Astrocyte (in vitro differentiated cells and primary cell): ENCODE results near the gene MOSPD3. TPM values are rescaled to one million over a fixed set of nuclear protein-coding genes. Genes with fewer than 3 reads are reported as not detected.

Experiments used
- DNase-seq: peaks from one replicate; pipeline ENCODE4 v3.0.0-alpha.2; 2010; ENCODE audit warnings: low read depth
- FAIRE-seq: peaks from 2 replicates; lab custom pipeline; 2011; peaks lifted over from hg19 to GRCh38; lab: Jason Lieb, UNC
- H2AFZ ChIP-seq: 2 replicates; pipeline ENCODE4 v1.6.0; 2012; ENCODE audit warnings: low read depth, low read length, inconsistent platforms
- H3K27ac ChIP-seq: 2 replicates; pipeline ENCODE4 v1.5.1; 2011; ENCODE audit warnings: low read depth, low read length, inconsistent platforms
- H3K27me3 ChIP-seq: 2 replicates; pipeline ENCODE4 v1.6.0; 2011; ENCODE audit warnings: low read length, inconsistent platforms; ENCODE audit not compliant: insufficient read depth
- H3K36me3 ChIP-seq: 2 replicates; pipeline ENCODE4 v1.5.1; 2011; ENCODE audit warnings: low read length, inconsistent platforms; ENCODE audit not compliant: insufficient read depth
- H3K4me1 ChIP-seq: 2 replicates; pipeline ENCODE4 v1.5.1; 2011; ENCODE audit warnings: low read length, inconsistent platforms; ENCODE audit not compliant: insufficient read depth
- H3K4me2 ChIP-seq: 2 replicates; pipeline ENCODE4 v1.6.0; 2012; ENCODE audit warnings: low read length, inconsistent platforms
- H3K4me3 ChIP-seq: 2 replicates; pipeline ENCODE4 v1.5.1; 2011; ENCODE audit warnings: low read depth, mild to moderate bottlenecking, low read length, inconsistent platforms; ENCODE audit not compliant: insufficient read depth
- H3K79me2 ChIP-seq: 2 replicates; pipeline ENCODE4 v1.6.0; 2012; ENCODE audit warnings: mild to moderate bottlenecking, low read length, inconsistent platforms; ENCODE audit not compliant: insufficient read depth
- H3K9ac ChIP-seq: 2 replicates; pipeline ENCODE4 v1.6.0; 2012; ENCODE audit warnings: mild to moderate bottlenecking, low read length, inconsistent platforms
- H3K9me3 ChIP-seq: 2 replicates; pipeline ENCODE4 v1.5.1; 2012; ENCODE audit warnings: low read depth, mild to moderate bottlenecking, low read length, inconsistent platforms; ENCODE audit not compliant: insufficient read depth
- H4K20me1 ChIP-seq: 2 replicates; pipeline ENCODE4 v1.6.0; 2012; ENCODE audit warnings: low read length, inconsistent platforms; ENCODE audit not compliant: insufficient read depth
- H3K27ac Mint-ChIP-seq: one replicate; pipeline ENCODE4 v1.8.0; 2021; ENCODE audit warnings: mild to moderate bottlenecking, mixed read lengths; ENCODE audit not compliant: unreplicated experiment
- H3K27me3 Mint-ChIP-seq: one replicate; pipeline ENCODE4 v1.8.0; 2021; ENCODE audit warnings: low read depth, mixed read lengths; ENCODE audit not compliant: unreplicated experiment
- H3K36me3 Mint-ChIP-seq: one replicate; pipeline ENCODE4 v1.8.0; 2021; ENCODE audit warnings: low read depth, mixed read lengths; ENCODE audit not compliant: unreplicated experiment
- H3K4me1 Mint-ChIP-seq: one replicate; pipeline ENCODE4 v1.8.0; 2021; ENCODE audit warnings: low read depth, mixed read lengths; ENCODE audit not compliant: unreplicated experiment
- H3K4me3 Mint-ChIP-seq: one replicate; pipeline ENCODE4 v1.8.0; 2021; ENCODE audit warnings: mild to moderate bottlenecking, moderate library complexity, mixed read lengths; ENCODE audit not compliant: unreplicated experiment
- H3K9me3 Mint-ChIP-seq: one replicate; pipeline ENCODE4 v1.8.0; 2021; ENCODE audit warnings: mild to moderate bottlenecking, mixed read lengths; ENCODE audit not compliant: unreplicated experiment
- EZH2 ChIP-seq: IDR thresholded peaks from 2 replicates; pipeline ENCODE4 v1.6.1; 2012; ENCODE audit warnings: mild to moderate bottlenecking, low read length, inconsistent platforms; ENCODE audit not compliant: insufficient read depth
- total RNA-seq: library from RNA; stranded (reverse); gene quantifications from 2 replicates; pipeline ENCODE4 v1.2.1, GENCODE V29; 2021
- TF ChIP-seq, protein P1 (sequence below): IDR thresholded peaks from 2 replicates; pipeline ENCODE4 v1.5.1; 2011; ENCODE audit warnings: low read depth, mild to moderate bottlenecking, inconsistent platforms, low read length, moderate library complexity; ENCODE audit not compliant: insufficient read depth

The MOSPD3 gene
- total RNA-seq, 1 donor from 2014 or later: 18.8 TPM

DNA sequence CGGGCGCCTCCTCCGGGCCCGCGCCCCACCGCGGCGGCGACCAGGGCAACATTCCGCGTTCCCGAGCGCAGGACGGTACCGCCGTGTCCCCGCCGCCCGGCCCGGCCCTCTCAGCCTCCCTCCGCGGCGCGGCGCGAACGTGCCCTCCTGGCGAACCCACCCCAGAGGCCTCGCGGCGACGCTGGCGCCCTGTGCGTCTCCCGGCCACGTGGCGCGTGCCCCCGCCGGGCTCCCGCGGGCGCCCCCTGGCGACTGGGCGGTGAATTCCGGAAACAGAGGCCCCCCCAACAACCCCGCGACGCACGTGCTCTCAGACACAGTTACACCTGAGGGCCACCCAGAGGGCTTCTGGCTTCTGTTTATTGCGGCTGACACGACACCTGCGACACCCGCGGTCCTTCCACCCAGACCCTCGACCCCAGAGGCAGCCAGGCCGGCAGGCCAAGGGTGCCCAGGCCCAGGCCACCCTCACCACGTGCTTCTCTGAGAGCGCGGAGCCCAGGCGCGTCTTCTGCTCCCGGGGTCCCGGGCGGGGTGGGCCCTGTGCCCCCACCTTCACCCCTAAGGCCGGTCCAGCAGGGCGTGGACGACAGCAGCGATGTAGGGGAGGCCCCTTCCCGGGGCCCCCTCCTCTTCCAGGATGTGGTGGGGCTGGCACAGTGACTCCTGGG lies 38.5 kb upstream of the MOSPD3 start, which contains the start of gene SAP25:
SAP25 (minus strand) TSS at position 210 of the 671 bp plus-strand sequence; CDS start at position 52, 158 bp downstream.
- Mint-ChIP-seq H3K27ac (no peak within 1 kb of the TSS), H3K4me3 (no peak within 1 kb of the TSS), H3K27me3 (peaks cover 5% of the 10 kb centered on the region), H3K4me1 (peaks cover 6% of the 10 kb centered on the region), H3K36me3 (peaks cover 6% of the 10 kb centered on the region), H3K9me3 (no peaks in the 10 kb centered on the region)
- Histone ChIP-seq H3K79me2 (no peaks in the 10 kb centered on the region), H3K4me2 (no peak within 1 kb of the TSS), H4K20me1 (no peaks in the 10 kb centered on the region), H3K36me3 (no peaks in the 10 kb centered on the region), H3K27me3 (no peaks in the 10 kb centered on the region), H3K4me3 (no peak within 1 kb of the TSS), H3K27ac (no peak within 1 kb of the TSS), H3K4me1 (peaks cover 24% of the 10 kb centered on the region), H3K9me3 (no peaks in the 10 kb centered on the region), H3K9ac (no peak within 1 kb of the TSS), H2AFZ (no peak within 1 kb of the TSS)
- FAIRE-seq (no peak), DNase-seq (no peak)
- TF ChIP-seq EZH2: no peak
- TF ChIP-seq, protein P1, sequence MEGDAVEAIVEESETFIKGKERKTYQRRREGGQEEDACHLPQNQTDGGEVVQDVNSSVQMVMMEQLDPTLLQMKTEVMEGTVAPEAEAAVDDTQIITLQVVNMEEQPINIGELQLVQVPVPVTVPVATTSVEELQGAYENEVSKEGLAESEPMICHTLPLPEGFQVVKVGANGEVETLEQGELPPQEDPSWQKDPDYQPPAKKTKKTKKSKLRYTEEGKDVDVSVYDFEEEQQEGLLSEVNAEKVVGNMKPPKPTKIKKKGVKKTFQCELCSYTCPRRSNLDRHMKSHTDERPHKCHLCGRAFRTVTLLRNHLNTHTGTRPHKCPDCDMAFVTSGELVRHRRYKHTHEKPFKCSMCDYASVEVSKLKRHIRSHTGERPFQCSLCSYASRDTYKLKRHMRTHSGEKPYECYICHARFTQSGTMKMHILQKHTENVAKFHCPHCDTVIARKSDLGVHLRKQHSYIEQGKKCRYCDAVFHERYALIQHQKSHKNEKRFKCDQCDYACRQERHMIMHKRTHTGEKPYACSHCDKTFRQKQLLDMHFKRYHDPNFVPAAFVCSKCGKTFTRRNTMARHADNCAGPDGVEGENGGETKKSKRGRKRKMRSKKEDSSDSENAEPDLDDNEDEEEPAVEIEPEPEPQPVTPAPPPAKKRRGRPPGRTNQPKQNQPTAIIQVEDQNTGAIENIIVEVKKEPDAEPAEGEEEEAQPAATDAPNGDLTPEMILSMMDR: no peak

DNA sequence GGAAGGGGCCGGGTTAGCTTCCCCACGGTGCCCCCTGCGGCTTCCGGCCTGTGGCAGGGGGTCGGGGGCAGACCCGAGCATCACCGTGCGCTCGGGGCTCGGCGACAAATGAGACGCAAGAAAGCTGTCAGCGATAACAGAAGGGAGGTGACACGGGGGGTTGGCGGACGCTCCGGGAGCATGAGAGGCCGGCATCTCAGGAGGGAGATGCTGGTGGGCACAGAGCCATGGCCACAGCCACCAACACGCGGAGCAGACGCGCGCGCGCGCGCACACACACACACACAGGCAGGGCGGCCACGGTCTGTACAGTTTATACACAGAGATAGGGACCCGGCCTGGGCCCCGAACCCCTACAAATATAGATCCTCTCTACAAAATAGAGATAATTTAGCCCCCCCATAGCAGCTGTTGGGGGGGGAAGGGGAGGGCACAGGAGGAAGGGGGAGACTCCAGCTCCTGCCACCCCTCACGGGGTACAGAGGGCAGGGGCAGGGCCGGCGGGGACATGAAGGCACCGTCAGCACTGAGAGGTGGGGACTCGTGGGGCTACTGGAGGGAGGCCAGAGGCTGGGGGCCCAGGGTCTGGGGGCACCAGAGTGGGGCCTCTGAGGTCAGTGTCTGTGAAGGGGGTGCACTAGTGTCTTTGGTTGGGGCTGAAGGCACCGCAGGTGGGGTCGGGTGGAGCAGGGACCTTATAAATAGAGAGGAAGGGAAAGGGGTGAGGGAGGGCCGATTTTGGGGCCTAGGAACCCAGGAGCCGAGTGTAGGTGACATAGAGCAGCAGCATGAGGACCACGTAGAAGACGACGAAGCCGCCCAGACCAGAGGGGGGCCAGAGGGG lies 37.8 kb upstream of the MOSPD3 start:
- TF ChIP-seq EZH2: no peak
- TF ChIP-seq, protein P1: no peak
- Histone ChIP-seq H3K4me3 (no peak overlapping the region), H2AFZ (no peak overlapping the region), H3K36me3 (peaks cover 2% of the 10 kb centered on the region), H4K20me1 (peaks cover 1% of the 10 kb centered on the region), H3K9ac (no peak overlapping the region), H3K79me2 (no peaks in the 10 kb centered on the region), H3K27ac (no peak overlapping the region), H3K9me3 (no peaks in the 10 kb centered on the region), H3K4me1 (peaks cover 22% of the 10 kb centered on the region), H3K27me3 (no peaks in the 10 kb centered on the region), H3K4me2 (no peak overlapping the region)
- DNase-seq (no peak), FAIRE-seq (no peak)
- Mint-ChIP-seq H3K36me3 (peaks cover 7% of the 10 kb centered on the region), H3K9me3 (no peaks in the 10 kb centered on the region), H3K27me3 (peaks cover 3% of the 10 kb centered on the region), H3K4me3 (no peak overlapping the region), H3K4me1 (peaks cover 6% of the 10 kb centered on the region), H3K27ac (no peak overlapping the region)
